ENCODE data around the gene TPK1. TPM values are rescaled to one million over a fixed set of nuclear protein-coding genes. Genes with fewer than 3 reads are reported as not detected.

The TPK1 gene
- polyA plus RNA-seq, 1 of the 3 experiments (the other 2 are of a cell fraction): 3.3 TPM

DNA sequence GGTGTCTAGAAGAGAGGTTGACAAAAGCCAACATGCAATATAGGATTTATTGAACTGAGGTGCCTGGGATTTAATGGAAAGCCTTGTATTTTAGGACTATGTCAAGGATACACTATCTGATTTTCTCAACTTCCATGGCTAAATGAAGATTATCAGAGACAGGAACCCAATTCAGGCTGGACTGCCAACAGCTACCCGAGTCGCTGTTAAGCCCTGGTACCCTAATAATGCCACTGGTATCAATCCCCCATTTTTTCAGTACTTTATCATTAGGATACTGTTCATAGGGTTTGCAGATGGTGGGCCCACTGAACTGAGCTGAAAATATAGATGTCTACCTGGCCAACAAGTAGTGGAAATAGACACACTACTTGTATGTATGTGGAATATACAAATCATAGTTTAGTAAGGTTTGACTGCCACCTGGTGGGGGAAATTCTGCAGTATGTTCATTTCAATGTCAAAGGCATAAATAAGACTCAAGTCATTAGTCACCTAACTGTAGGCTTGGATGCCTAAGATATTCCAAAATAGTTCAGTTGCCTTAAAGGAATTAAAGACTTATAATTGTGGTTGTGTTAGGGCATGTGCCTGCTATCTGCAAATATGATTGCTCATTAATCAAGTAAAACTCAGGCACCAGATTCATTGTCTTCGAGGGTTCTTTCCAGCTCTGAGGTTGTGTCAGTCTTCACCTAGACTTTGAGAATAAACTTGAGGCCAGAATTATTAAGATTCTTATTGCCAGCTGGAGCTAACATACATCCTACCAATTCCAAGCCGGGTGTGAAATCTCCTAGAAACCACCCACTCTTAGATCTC, 398.3 kb downstream of the TPK1 start:
- 4% methylated on average over 4 of the region's 4 CpGs for WGBS (ENCODE audit: low lambda C conversion rate)
- peak; percentile 52 for TF ChIP-seq SMC3 (IDR thresholded peaks at IDR 0.05; ENCODE audit: low read depth, low read length)
- TF ChIP-seq TEAD4 (IDR thresholded peaks at IDR 0.05; ENCODE audit: borderline replicate concordance, insufficient read depth): no peak
- no peak for TF ChIP-seq EP300 (IDR thresholded peaks at IDR 0.05; ENCODE audit: borderline replicate concordance in 1 of 2, low read depth in 1 of 2, low read length in 1 of 2)
- TF ChIP-seq JUND (IDR thresholded peaks at IDR 0.05): no peak
- TF ChIP-seq PBX3 (IDR thresholded peaks at IDR 0.05): no peak
- no peak for TF ChIP-seq TCF12 (IDR thresholded peaks at IDR 0.05)
- TF ChIP-seq EZH2phosphoT487 (IDR thresholded peaks at IDR 0.05; ENCODE audit: borderline replicate concordance, low read depth): no peak
- TF ChIP-seq FOXM1 (IDR thresholded peaks at IDR 0.05; ENCODE audit: low read depth): no peak
- no peak for TF ChIP-seq SIN3A (IDR thresholded peaks at IDR 0.05; ENCODE audit: borderline replicate concordance, low read depth, low read length)
- TF ChIP-seq IRF3 (IDR thresholded peaks at IDR 0.05; ENCODE audit: low read depth, low read length): no peak
- TF ChIP-seq ZBTB33 (IDR thresholded peaks at IDR 0.05; ENCODE audit: borderline replicate concordance, low read depth): no peak
- no peak for TF ChIP-seq RCOR1 (IDR thresholded peaks at IDR 0.05; ENCODE audit: low read length)
- TF ChIP-seq, protein P1, sequence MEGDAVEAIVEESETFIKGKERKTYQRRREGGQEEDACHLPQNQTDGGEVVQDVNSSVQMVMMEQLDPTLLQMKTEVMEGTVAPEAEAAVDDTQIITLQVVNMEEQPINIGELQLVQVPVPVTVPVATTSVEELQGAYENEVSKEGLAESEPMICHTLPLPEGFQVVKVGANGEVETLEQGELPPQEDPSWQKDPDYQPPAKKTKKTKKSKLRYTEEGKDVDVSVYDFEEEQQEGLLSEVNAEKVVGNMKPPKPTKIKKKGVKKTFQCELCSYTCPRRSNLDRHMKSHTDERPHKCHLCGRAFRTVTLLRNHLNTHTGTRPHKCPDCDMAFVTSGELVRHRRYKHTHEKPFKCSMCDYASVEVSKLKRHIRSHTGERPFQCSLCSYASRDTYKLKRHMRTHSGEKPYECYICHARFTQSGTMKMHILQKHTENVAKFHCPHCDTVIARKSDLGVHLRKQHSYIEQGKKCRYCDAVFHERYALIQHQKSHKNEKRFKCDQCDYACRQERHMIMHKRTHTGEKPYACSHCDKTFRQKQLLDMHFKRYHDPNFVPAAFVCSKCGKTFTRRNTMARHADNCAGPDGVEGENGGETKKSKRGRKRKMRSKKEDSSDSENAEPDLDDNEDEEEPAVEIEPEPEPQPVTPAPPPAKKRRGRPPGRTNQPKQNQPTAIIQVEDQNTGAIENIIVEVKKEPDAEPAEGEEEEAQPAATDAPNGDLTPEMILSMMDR (IDR thresholded peaks at IDR 0.05): peak; percentile 77
- no peak for TF ChIP-seq POLR2AphosphoS5 (IDR thresholded peaks at IDR 0.05; ENCODE audit: low read depth, low read length)
- no peak for TF ChIP-seq NRF1 (IDR thresholded peaks at IDR 0.05; ENCODE audit: low read depth, low read length)
- peak; percentile 73 for TF ChIP-seq RAD21 (IDR thresholded peaks at IDR 0.05; ENCODE audit: low read length)
- TF ChIP-seq GABPA (IDR thresholded peaks at IDR 0.05; ENCODE audit: low read depth): no peak
- POLR2A ChIA-PET: no interaction called here

More for the DNA sequence above, 398.3 kb downstream of the TPK1 start:
- peaks cover 5% of the 10 kb centered on the region; the same call in 1 of the 2 replicates for H3K27me3 ChIP-seq (ENCODE audit: insufficient read depth)
- H2AFZ ChIP-seq (ENCODE audit: low read depth): no peak overlapping the region
- DNase-seq: peak; percentile 26
- no peaks in the 10 kb centered on the region for H3K9me2 ChIP-seq
- H3K79me2 ChIP-seq (ENCODE audit: insufficient read depth): no peaks in the 10 kb centered on the region
- no peak overlapping the region for H3K4me2 ChIP-seq
- no peaks in the 10 kb centered on the region for H3K36me3 ChIP-seq (replicated peaks in 1 of 2; ENCODE audit: control insufficient read depth in 1 of 2, insufficient read depth in 2 of 2, low read length in 1 of 2)
- no peak overlapping the region for H3K4me3 ChIP-seq (ENCODE audit: low read depth in 2 of 2, low read length in 1 of 2)
- no peak overlapping the region for H3K27ac ChIP-seq (ENCODE audit: low read depth in 2 of 2, low read length in 1 of 2)
- no peaks in the 10 kb centered on the region for H3F3A ChIP-seq (replicated peaks; ENCODE audit: insufficient read depth)
- H4K20me1 ChIP-seq (ENCODE audit: insufficient read depth): no peaks in the 10 kb centered on the region
- no peaks in the 10 kb centered on the region for H3K9me3 ChIP-seq
- no peaks in the 10 kb centered on the region for H3K4me1 ChIP-seq (ENCODE audit: control insufficient read depth in 1 of 2, insufficient read depth in 2 of 2, low read depth in 1 of 2, low read length in 1 of 2)
- no peak overlapping the region for H3K9ac ChIP-seq
- CTCF ChIA-PET: interaction anchor here (0.6 to 1.6 kb wide), 8 partner anchors 12 to 289 kb away, joined by 3 to 6 read pairs (median 3); no protein-coding TSS in a partner anchor
